ENCODE measurements around the gene RPS23.

Gene RPS23

GRCh38 chr5:82312373-82312856 lies 34.3 kb upstream of the RPS23 start:
- Histone ChIP-seq H3K9me3 (ENCODE audit: control insufficient read depth in 1 of 2, low read length in 2 of 2) (no peaks in the 10 kb centered on the region), H3K4me3 (ENCODE audit: low read depth in 1 of 2, low read length in 2 of 2) (no peak overlapping the region), H3K36me3 (ENCODE audit: control insufficient read depth in 1 of 2, insufficient read depth in 2 of 2, low read length in 2 of 2) (no peaks in the 10 kb centered on the region), H3K27me3 (ENCODE audit: control insufficient read depth in 1 of 2, insufficient read depth in 2 of 2, low read length in 2 of 2) (no peaks in the 10 kb centered on the region), H3K27ac (ENCODE audit: low read depth, low read length) (no peak overlapping the region), H3K4me1 (ENCODE audit: control insufficient read depth in 1 of 2, insufficient read depth in 2 of 2, low read length in 2 of 2) (peaks cover 0 to 7% of the 10 kb centered on the region in 2 donors), H3K9ac (ENCODE audit: low read depth in 1 of 2, low read length in 2 of 2) (no peak overlapping the region)

GRCh38 chr5:82309091-82309531 lies 31.0 kb upstream of the RPS23 start:
- Histone ChIP-seq H3K27me3 (ENCODE audit: control insufficient read depth in 1 of 2, insufficient read depth in 2 of 2, low read length in 2 of 2) (no peaks in the 10 kb centered on the region), H3K36me3 (ENCODE audit: control insufficient read depth in 1 of 2, insufficient read depth in 2 of 2, low read length in 2 of 2) (no peaks in the 10 kb centered on the region), H3K4me3 (ENCODE audit: low read depth in 1 of 2, low read length in 2 of 2) (no peak overlapping the region), H3K9ac (ENCODE audit: low read depth in 1 of 2, low read length in 2 of 2) (no peak overlapping the region), H3K27ac (ENCODE audit: low read depth, low read length) (no peak overlapping the region), H3K9me3 (ENCODE audit: control insufficient read depth in 1 of 2, low read length in 2 of 2) (no peaks in the 10 kb centered on the region), H3K4me1 (ENCODE audit: control insufficient read depth in 1 of 2, insufficient read depth in 2 of 2, low read length in 2 of 2) (peaks cover 0 to 7% of the 10 kb centered on the region in 2 donors)

- Histone ChIP-seq H3K36me3 (ENCODE audit: control insufficient read depth in 1 of 2, insufficient read depth in 2 of 2, low read length in 2 of 2) (no peaks in the 10 kb centered on the region), H3K27me3 (ENCODE audit: control insufficient read depth in 1 of 2, insufficient read depth in 2 of 2, low read length in 2 of 2) (no peaks in the 10 kb centered on the region), H3K9me3 (ENCODE audit: control insufficient read depth in 1 of 2, low read length in 2 of 2) (no peaks in the 10 kb centered on the region), H3K4me1 (ENCODE audit: control insufficient read depth in 1 of 2, insufficient read depth in 2 of 2, low read length in 2 of 2) (peaks cover 0 to 7% of the 10 kb centered on the region in 2 donors), H3K9ac (ENCODE audit: low read depth in 1 of 2, low read length in 2 of 2) (no peak overlapping the region), H3K27ac (ENCODE audit: low read depth, low read length) (no peak overlapping the region), H3K4me3 (ENCODE audit: low read depth in 1 of 2, low read length in 2 of 2) (no peak overlapping the region)
Measured at GRCh38 chr5:82308416-82308815, 30.3 kb upstream of the RPS23 start.

GRCh38 chr5:82307451-82307850 lies 29.3 kb upstream of the RPS23 start:
- Histone ChIP-seq H3K9me3 (ENCODE audit: control insufficient read depth in 1 of 2, low read length in 2 of 2) (no peaks in the 10 kb centered on the region), H3K27ac (ENCODE audit: low read depth, low read length) (no peak overlapping the region), H3K4me3 (ENCODE audit: low read depth in 1 of 2, low read length in 2 of 2) (no peak overlapping the region), H3K36me3 (ENCODE audit: control insufficient read depth in 1 of 2, insufficient read depth in 2 of 2, low read length in 2 of 2) (no peaks in the 10 kb centered on the region), H3K9ac (ENCODE audit: low read depth in 1 of 2, low read length in 2 of 2) (no peak overlapping the region), H3K27me3 (ENCODE audit: control insufficient read depth in 1 of 2, insufficient read depth in 2 of 2, low read length in 2 of 2) (no peaks in the 10 kb centered on the region), H3K4me1 (ENCODE audit: control insufficient read depth in 1 of 2, insufficient read depth in 2 of 2, low read length in 2 of 2) (peaks cover 0 to 1% of the 10 kb centered on the region in 2 donors)

- H3K27me3 ChIP-seq (ENCODE audit: control insufficient read depth in 1 of 2, insufficient read depth in 2 of 2, low read length in 2 of 2) = no peaks in the 10 kb centered on the region
- no peaks in the 10 kb centered on the region for H3K9me3 ChIP-seq (ENCODE audit: control insufficient read depth in 1 of 2, low read length in 2 of 2)
- no peak overlapping the region for H3K9ac ChIP-seq (ENCODE audit: low read depth in 1 of 2, low read length in 2 of 2)
- no peak overlapping the region for H3K27ac ChIP-seq (ENCODE audit: low read depth, low read length)
- no peak overlapping the region for H3K4me3 ChIP-seq (ENCODE audit: low read depth in 1 of 2, low read length in 2 of 2)
- no peaks in the 10 kb centered on the region for H3K4me1 ChIP-seq (ENCODE audit: control insufficient read depth in 1 of 2, insufficient read depth in 2 of 2, low read length in 2 of 2)
- no peaks in the 10 kb centered on the region for H3K36me3 ChIP-seq (ENCODE audit: control insufficient read depth in 1 of 2, insufficient read depth in 2 of 2, low read length in 2 of 2)
Measured at GRCh38 chr5:82306151-82306550, 28.0 kb upstream of the RPS23 start.

- Histone ChIP-seq H3K36me3 (ENCODE audit: control insufficient read depth in 1 of 2, insufficient read depth in 2 of 2, low read length in 2 of 2) (no peaks in the 10 kb centered on the region), H3K4me1 (ENCODE audit: control insufficient read depth in 1 of 2, insufficient read depth in 2 of 2, low read length in 2 of 2) (no peaks in the 10 kb centered on the region), H3K9ac (ENCODE audit: low read depth in 1 of 2, low read length in 2 of 2) (no peak overlapping the region), H3K27ac (ENCODE audit: low read depth, low read length) (no peak overlapping the region), H3K4me3 (ENCODE audit: low read depth in 1 of 2, low read length in 2 of 2) (no peak overlapping the region), H3K27me3 (ENCODE audit: control insufficient read depth in 1 of 2, insufficient read depth in 2 of 2, low read length in 2 of 2) (no peaks in the 10 kb centered on the region), H3K9me3 (ENCODE audit: control insufficient read depth in 1 of 2, low read length in 2 of 2) (no peaks in the 10 kb centered on the region)
Measured at GRCh38 chr5:82301190-82301589, 23.0 kb upstream of the RPS23 start.

GRCh38 chr5:82298668-82299067 lies 20.5 kb upstream of the RPS23 start:
- Histone ChIP-seq H3K9ac (ENCODE audit: low read depth in 1 of 2, low read length in 2 of 2) (no peak overlapping the region), H3K9me3 (ENCODE audit: control insufficient read depth in 1 of 2, low read length in 2 of 2) (no peaks in the 10 kb centered on the region), H3K4me1 (ENCODE audit: control insufficient read depth in 1 of 2, insufficient read depth in 2 of 2, low read length in 2 of 2) (no peaks in the 10 kb centered on the region), H3K36me3 (ENCODE audit: control insufficient read depth in 1 of 2, insufficient read depth in 2 of 2, low read length in 2 of 2) (no peaks in the 10 kb centered on the region), H3K27ac (ENCODE audit: low read depth, low read length) (no peak overlapping the region), H3K4me3 (ENCODE audit: low read depth in 1 of 2, low read length in 2 of 2) (no peak overlapping the region), H3K27me3 (ENCODE audit: control insufficient read depth in 1 of 2, insufficient read depth in 2 of 2, low read length in 2 of 2) (no peaks in the 10 kb centered on the region)

- no peaks in the 10 kb centered on the region for H3K27me3 ChIP-seq (ENCODE audit: control insufficient read depth in 1 of 2, insufficient read depth in 2 of 2, low read length in 2 of 2)
- no peaks in the 10 kb centered on the region for H3K36me3 ChIP-seq (ENCODE audit: control insufficient read depth in 1 of 2, insufficient read depth in 2 of 2, low read length in 2 of 2)
- no peak overlapping the region for H3K9ac ChIP-seq (ENCODE audit: low read depth in 1 of 2, low read length in 2 of 2)
- no peak overlapping the region for H3K27ac ChIP-seq (ENCODE audit: low read depth, low read length)
- H3K4me1 ChIP-seq (ENCODE audit: control insufficient read depth in 1 of 2, insufficient read depth in 2 of 2, low read length in 2 of 2) = no peaks in the 10 kb centered on the region
- no peaks in the 10 kb centered on the region for H3K9me3 ChIP-seq (ENCODE audit: control insufficient read depth in 1 of 2, low read length in 2 of 2)
- no peak overlapping the region for H3K4me3 ChIP-seq (ENCODE audit: low read depth in 1 of 2, low read length in 2 of 2)
Measured at GRCh38 chr5:82297711-82298110, 19.6 kb upstream of the RPS23 start.

- Histone ChIP-seq H3K27ac (ENCODE audit: low read depth, low read length) (no peak overlapping the region), H3K9ac (ENCODE audit: low read depth in 1 of 2, low read length in 2 of 2) (no peak overlapping the region), H3K9me3 (ENCODE audit: control insufficient read depth in 1 of 2, low read length in 2 of 2) (no peaks in the 10 kb centered on the region), H3K27me3 (ENCODE audit: control insufficient read depth in 1 of 2, insufficient read depth in 2 of 2, low read length in 2 of 2) (no peaks in the 10 kb centered on the region), H3K4me1 (ENCODE audit: control insufficient read depth in 1 of 2, insufficient read depth in 2 of 2, low read length in 2 of 2) (no peaks in the 10 kb centered on the region), H3K4me3 (ENCODE audit: low read depth in 1 of 2, low read length in 2 of 2) (no peak overlapping the region), H3K36me3 (ENCODE audit: control insufficient read depth in 1 of 2, insufficient read depth in 2 of 2, low read length in 2 of 2) (no peaks in the 10 kb centered on the region)
Measured at GRCh38 chr5:82296929-82297328, 18.8 kb upstream of the RPS23 start.

GRCh38 chr5:82295959-82296531 lies 17.9 kb upstream of the RPS23 start:
- Histone ChIP-seq H3K36me3 (ENCODE audit: control insufficient read depth in 1 of 2, insufficient read depth in 2 of 2, low read length in 2 of 2) (no peaks in the 10 kb centered on the region), H3K27me3 (ENCODE audit: control insufficient read depth in 1 of 2, insufficient read depth in 2 of 2, low read length in 2 of 2) (no peaks in the 10 kb centered on the region), H3K9me3 (ENCODE audit: control insufficient read depth in 1 of 2, low read length in 2 of 2) (no peaks in the 10 kb centered on the region), H3K27ac (ENCODE audit: low read depth, low read length) (no peak overlapping the region), H3K4me1 (ENCODE audit: control insufficient read depth in 1 of 2, insufficient read depth in 2 of 2, low read length in 2 of 2) (no peaks in the 10 kb centered on the region), H3K9ac (ENCODE audit: low read depth in 1 of 2, low read length in 2 of 2) (no peak overlapping the region), H3K4me3 (ENCODE audit: low read depth in 1 of 2, low read length in 2 of 2) (no peak overlapping the region)

GRCh38 chr5:82295144-82295543 lies 17.0 kb upstream of the RPS23 start:
- no peak overlapping the region for H3K27ac ChIP-seq (ENCODE audit: low read depth, low read length)
- no peaks in the 10 kb centered on the region for H3K9me3 ChIP-seq (ENCODE audit: control insufficient read depth in 1 of 2, low read length in 2 of 2)
- no peaks in the 10 kb centered on the region for H3K27me3 ChIP-seq (ENCODE audit: control insufficient read depth in 1 of 2, insufficient read depth in 2 of 2, low read length in 2 of 2)
- no peaks in the 10 kb centered on the region for H3K4me1 ChIP-seq (ENCODE audit: control insufficient read depth in 1 of 2, insufficient read depth in 2 of 2, low read length in 2 of 2)
- no peak overlapping the region for H3K4me3 ChIP-seq (ENCODE audit: low read depth in 1 of 2, low read length in 2 of 2)
- H3K36me3 ChIP-seq (ENCODE audit: control insufficient read depth in 1 of 2, insufficient read depth in 2 of 2, low read length in 2 of 2) = no peaks in the 10 kb centered on the region
- H3K9ac ChIP-seq (ENCODE audit: low read depth in 1 of 2, low read length in 2 of 2) = no peak overlapping the region
